Bronchial epithelial cell (primary cell): Measurements from ENCODE around the gene PRCD. TPM values are rescaled to one million over a fixed set of nuclear protein-coding genes. Genes with fewer than 3 reads are reported as not detected.
A peak's percentile ranks its signal among the peaks of the same experiment; 100 is the strongest.
"Not testable (repeated sequence)": the region's sequence is repeated elsewhere in the genome, so short reads cannot be mapped to it uniquely, and the experiment has no call there.

Experiments used
- DNase-seq: peaks from one replicate; pipeline ENCODE4 v3.0.0-alpha.2; 2010; ENCODE audit warnings: low read depth
- FAIRE-seq: peaks from 2 replicates; lab custom pipeline; 2011; peaks lifted over from hg19 to GRCh38; lab: Jason Lieb, UNC
- H3K27me3 ChIP-seq: 2 replicates; pipeline ENCODE4 v1.5.1; 2011; ENCODE audit warnings: low read length; ENCODE audit not compliant: control insufficient read depth, insufficient read depth
- H3K36me3 ChIP-seq: 2 replicates; pipeline ENCODE4 v1.5.1; 2011; ENCODE audit warnings: low read length; ENCODE audit not compliant: control insufficient read depth, insufficient read depth
- H3K4me3 ChIP-seq: 2 replicates; pipeline ENCODE4 v1.5.1; 2011; ENCODE audit warnings: mild to moderate bottlenecking, low read depth, low read length, control low read depth
- CTCF ChIP-seq: IDR thresholded peaks from 2 replicates; pipeline ENCODE4 v1.5.1; 2011; ENCODE audit warnings: mild to moderate bottlenecking, moderate library complexity, low read length, control low read depth, inconsistent platforms; ENCODE audit not compliant: insufficient read depth, severe bottlenecking
- total RNA-seq: library from RNA; depleted of rRNA; stranded (reverse); fragments of >200 nt; gene quantifications from 2 replicates; pipeline ENCODE4 v1.2.1, GENCODE V29; 2014

The PRCD gene
- total RNA-seq, 1 donor from 2014 or later, result not detected

- peaks cover 4% of the 10 kb centered on the region for H3K27me3 ChIP-seq
- H3K36me3 ChIP-seq, result no peaks in the 10 kb centered on the region
- no peak for TF ChIP-seq CTCF
- no peak overlapping the region for H3K4me3 ChIP-seq
- FAIRE-seq (no peak), DNase-seq (no peak)
Observed at GRCh38 chr17:76510831-76511244, 29.0 kb upstream of the PRCD start.

DNA sequence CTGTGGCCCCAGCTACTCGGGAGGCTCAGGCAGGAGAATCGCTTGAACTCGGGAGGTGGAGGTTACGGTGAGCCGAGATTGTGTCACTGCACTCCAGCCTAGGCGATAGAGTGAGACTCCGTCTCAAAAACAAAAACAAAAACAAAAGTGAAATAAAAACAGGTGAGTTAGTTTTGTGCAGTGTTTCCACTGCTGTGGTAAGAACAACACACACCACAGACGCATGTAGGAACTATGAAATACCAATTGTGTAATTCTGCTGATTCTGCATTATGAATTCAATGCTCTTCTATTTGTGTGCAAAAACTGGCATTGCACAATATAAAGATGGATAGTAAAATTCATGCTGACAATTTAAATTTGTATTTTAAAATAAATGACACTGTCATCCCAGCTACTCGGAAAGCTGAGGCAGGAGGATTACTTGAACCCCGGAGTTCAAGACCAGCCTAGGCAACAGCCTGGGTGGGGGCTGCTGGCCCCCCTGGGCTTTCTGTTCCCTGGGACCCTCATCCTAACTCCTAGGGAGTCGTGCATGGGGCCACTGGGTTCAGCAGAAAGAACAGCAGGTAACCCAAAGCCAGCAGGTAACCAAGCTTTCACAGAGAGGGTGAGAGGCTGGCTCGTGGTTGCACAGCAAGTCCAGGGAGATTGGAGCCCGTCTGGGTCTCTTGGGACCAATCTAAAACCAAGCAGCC is 28.0 kb upstream of the PRCD start:
- TF ChIP-seq CTCF, result no peak
- Histone ChIP-seq H3K4me3 (no peak overlapping the region), H3K27me3 (peaks cover 4% of the 10 kb centered on the region), H3K36me3 (no peaks in the 10 kb centered on the region)
- FAIRE-seq, result no peak
- DNase-seq, result no peak

DNA sequence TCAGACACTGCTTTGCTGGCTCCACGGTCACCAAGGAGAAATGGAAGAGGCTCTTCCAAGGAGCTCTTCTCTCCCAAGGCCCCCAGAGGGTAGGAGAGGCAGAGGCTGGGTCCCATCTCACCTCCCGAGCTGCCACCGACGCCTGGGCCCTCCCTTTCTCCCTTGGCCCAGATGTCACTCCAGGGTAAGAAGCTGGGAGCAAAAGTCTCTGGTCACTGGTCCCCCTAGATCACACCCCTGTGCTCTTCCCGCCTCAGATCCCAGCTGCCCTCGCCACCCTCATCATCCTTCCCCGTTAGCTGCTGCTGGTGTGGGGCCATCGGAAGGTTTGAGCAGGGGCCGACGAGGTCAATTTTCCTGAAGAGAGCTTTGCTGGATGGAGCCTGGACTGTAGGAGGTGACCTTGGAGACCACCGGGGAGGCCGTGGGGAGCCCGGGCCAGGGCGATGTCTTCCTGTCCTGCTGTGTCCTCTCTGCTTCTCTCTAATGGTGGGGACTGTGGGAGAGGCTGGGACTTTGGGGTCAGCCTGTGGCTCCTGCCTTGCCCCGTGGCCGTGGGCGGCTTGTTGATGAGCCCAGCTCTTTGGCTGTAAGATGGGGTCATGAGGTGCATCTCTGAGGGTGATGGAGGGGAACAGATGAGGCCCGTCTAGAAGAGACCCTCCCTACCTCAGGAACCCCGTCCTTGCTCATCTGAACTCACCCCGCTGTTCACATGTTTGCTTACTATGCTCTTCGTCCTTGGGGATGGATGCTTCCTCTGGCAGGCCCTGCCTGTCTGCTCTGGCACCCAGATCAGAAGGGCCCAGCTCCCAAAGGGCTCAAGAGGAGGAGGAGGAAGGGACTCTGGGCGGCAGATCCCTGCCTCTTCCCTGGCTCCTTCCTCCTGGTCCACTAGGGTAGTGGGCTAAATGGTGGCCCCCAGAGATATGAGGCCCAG is 27.2 kb upstream of the PRCD start:
- DNase-seq (no peak), FAIRE-seq (no peak)
- Histone ChIP-seq H3K4me3 (no peak overlapping the region), H3K27me3 (peaks cover 3% of the 10 kb centered on the region), H3K36me3 (no peaks in the 10 kb centered on the region)
- TF ChIP-seq CTCF, result no peak

- H3K27me3 ChIP-seq, result no peaks in the 10 kb centered on the region
- no peaks in the 10 kb centered on the region for H3K36me3 ChIP-seq
- DNase-seq (no peak), FAIRE-seq (no peak)
- no peak for TF ChIP-seq CTCF
- H3K4me3 ChIP-seq, result no peak overlapping the region
Observed at GRCh38 chr17:76513306-76513692, 26.5 kb upstream of the PRCD start.

GRCh38 chr17:76514355-76514754 is 25.5 kb upstream of the PRCD start:
- not testable (repeated sequence) for FAIRE-seq, H3K27me3 ChIP-seq, DNase-seq, H3K4me3 ChIP-seq, H3K36me3 ChIP-seq

DNA sequence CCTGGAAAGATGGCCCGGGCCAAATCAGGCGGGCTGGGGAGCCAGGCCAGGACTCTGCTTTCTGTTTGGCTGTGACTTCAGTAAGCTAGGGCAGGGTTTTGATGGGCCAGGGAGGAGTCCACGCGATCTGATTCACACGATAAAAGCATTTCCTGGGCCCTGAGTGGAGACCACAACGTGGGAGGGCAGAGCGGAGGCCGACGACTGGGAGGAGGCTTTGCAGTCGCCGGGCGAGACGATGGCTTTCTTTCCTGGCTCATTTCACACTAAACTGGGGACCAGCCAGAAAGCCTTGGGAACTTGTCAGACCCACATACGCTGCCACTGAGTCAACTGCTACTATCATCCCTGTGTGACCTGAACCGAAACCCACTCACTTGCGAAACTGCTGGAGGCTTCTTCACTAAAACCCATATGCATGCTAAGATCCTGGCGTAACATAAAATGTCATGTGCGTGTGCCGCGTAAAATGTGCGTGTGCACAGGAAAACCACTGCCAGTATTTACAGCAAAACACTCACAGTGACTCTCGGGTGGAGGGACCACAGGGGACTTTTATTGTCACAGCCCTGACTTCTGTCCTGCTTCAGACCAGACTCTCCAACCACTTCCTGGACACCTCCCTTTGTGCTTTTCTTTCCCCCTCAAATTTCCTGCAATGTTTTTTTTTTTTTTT is 24.4 kb upstream of the PRCD start:
- H3K27me3 ChIP-seq, result peaks cover 2% of the 10 kb centered on the region
- TF ChIP-seq CTCF, result no peak
- no peaks in the 10 kb centered on the region for H3K36me3 ChIP-seq
- H3K4me3 ChIP-seq, result no peak overlapping the region
- peak; percentile 13 for FAIRE-seq
- no peak for DNase-seq
